Measurements from ENCODE around the gene CAMTA1.

GRCh38 chr1:7266561-7266960 lies 481.3 kb downstream of the CAMTA1 start:
- TF ChIP-seq POLR2AphosphoS5 (IDR thresholded peaks at IDR 0.05) = no peak
- no peak for TF ChIP-seq CTCF (IDR thresholded peaks at IDR 0.05)

All from upper lobe of left lung (tissue), 4 donors.